ENCODE data around the gene SLC17A2.

SLC17A2 gene

GRCh38 chr6:25883536-25883935 is 47.0 kb downstream of the SLC17A2 start:
- no peak for DNase-seq (ENCODE audit: low spot score)

DNA sequence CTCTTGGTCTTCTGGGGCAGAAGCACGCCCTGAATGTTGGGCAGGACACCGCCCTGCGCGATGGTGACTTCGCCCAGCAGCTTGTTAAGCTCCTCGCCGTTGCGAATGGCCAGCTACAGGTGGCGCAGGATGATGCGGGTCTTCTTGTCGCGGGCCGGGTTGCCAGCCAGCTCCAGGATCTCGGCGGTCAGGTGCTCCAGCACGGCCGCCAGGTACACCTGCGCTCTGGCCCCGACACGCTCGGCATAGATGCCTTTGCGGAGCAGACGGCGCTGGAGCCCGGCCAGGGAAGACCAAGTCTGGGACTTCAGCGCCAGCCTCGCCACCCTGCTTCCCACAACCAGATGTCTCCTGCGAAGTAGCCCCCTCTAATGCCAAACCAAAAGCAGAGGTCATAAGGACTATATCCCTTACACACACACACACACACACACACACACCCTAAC is 48.4 kb downstream of the SLC17A2 start:
- DNase-seq (ENCODE audit: low spot score) = no peak

GRCh38 chr6:25880601-25881000 is 49.9 kb downstream of the SLC17A2 start:
- no peak for DNase-seq (ENCODE audit: low spot score)

GRCh38 chr6:25878721-25879322 is 51.7 kb downstream of the SLC17A2 start:
- no peak for DNase-seq (ENCODE audit: low spot score)

- DNase-seq (ENCODE audit: low spot score) = no peak
Observed at GRCh38 chr6:25875926-25876602, 54.4 kb downstream of the SLC17A2 start.

GRCh38 chr6:25875563-25875905 is 55.0 kb downstream of the SLC17A2 start:
- no peak for DNase-seq (ENCODE audit: low spot score)

GRCh38 chr6:25874822-25875562 is 55.5 kb downstream of the SLC17A2 start:
- DNase-seq (ENCODE audit: low spot score) = no peak

- no peak for DNase-seq (ENCODE audit: low spot score)
Observed at GRCh38 chr6:25874118-25874517, 56.4 kb downstream of the SLC17A2 start, which contains the start of gene SLC17A3. SLC17A3 (minus strand) TSS chr6:25874243; CDS start chr6:25868387, 5,856 bp downstream.

DNA sequence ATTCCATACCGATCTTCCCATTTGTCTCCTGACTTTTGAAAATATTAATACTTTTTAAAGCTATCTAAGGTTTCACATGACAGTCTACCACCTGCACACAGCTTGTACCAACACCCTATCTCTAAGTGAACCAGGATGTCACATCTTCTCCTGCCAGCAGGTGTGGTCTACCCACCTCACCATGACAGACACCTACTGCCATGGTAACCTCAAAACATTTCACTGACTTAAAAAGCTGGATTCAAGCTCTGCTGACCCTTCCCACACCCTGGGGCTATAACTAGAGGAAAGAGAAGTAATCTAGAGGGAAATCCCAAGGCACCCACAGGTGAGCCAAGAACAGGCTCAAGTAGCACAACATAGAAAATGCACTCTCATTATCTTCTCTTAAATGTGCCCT is 57.7 kb downstream of the SLC17A2 start:
- DNase-seq (ENCODE audit: low spot score) = no peak

DNA sequence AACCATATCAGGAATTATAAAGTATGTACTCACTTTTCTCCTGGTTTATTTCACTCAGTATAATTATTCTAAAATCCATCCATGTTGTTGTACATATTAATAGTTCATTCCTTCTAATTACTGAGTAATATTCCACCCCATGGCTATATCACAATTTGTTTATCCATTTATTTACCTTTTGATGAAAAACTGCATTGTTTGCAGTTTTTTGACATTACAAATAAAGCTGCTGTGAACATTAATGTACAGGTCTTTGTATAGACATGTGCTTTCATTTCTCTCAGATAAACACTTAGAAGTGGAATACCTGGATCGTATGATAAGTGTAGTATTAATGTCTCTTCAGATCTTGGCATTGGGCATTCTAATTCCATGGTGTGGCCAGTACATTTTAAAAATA is 60.7 kb downstream of the SLC17A2 start:
- no peak for DNase-seq (ENCODE audit: low spot score)

- DNase-seq (ENCODE audit: low spot score) = no peak
Observed at GRCh38 chr6:25868436-25869183, 61.9 kb downstream of the SLC17A2 start.

GRCh38 chr6:25866011-25866410 is 64.5 kb downstream of the SLC17A2 start:
- no peak for DNase-seq (ENCODE audit: low spot score)

DNA sequence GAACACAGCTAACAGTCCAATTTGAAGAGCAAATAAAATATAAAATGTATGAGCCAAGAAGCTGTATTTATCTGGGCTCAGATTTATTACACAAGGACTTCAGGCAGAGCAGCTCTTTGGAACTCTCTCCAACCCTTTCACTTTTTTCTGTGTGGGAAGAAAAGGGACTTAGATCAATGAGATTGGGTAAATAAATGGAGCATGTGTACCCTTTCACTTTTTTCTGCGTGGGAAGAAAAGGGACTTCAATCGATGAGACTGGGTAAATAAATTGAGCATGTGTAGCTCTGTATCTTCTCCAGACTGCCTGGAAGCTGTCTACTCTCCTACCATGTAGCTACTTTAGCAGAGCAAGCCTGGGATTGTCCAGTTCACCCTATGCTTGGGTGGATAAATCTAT is 67.1 kb downstream of the SLC17A2 start:
- no peak for DNase-seq (ENCODE audit: low spot score)

All from putamen (tissue), 1 donor.